IgD-negative memory B cell (primary cell): Measurements from ENCODE around the gene APOL3. TPM values are rescaled to one million over a fixed set of nuclear protein-coding genes. Genes with fewer than 3 reads are reported as not detected.
"Not testable (repeated sequence)": the region's sequence is repeated elsewhere in the genome, so short reads cannot be mapped to it uniquely, and the experiment has no call there.

Experiments
- H3K27ac Mint-ChIP-seq, 3 donors: one replicate each; pipeline ENCODE4 v1.8.0; 2020 to 2022; ENCODE audit warnings: mild to moderate bottlenecking in 3 of 3, mixed read lengths in 3 of 3, moderate library complexity in 1 of 3
- H3K27me3 Mint-ChIP-seq: one replicate; pipeline ENCODE4 v1.8.0; 2021; ENCODE audit warnings: mixed read lengths
- H3K36me3 Mint-ChIP-seq: one replicate; pipeline ENCODE4 v1.8.0; 2020; ENCODE audit warnings: mild to moderate bottlenecking, mixed read lengths
- H3K4me1 Mint-ChIP-seq, 3 donors: one replicate each; pipeline ENCODE4 v1.8.0; 2020 to 2022; ENCODE audit warnings: mixed read lengths in 3 of 3, mild to moderate bottlenecking in 1 of 3
- H3K4me3 Mint-ChIP-seq, 4 donors: one replicate each; pipeline ENCODE4 v1.8.0; 2020 to 2022; ENCODE audit warnings: mild to moderate bottlenecking in 4 of 4, mixed read lengths in 4 of 4, moderate library complexity in 3 of 4
- H3K9me3 Mint-ChIP-seq, 3 donors: one replicate each; pipeline ENCODE4 v1.8.0; 2020 to 2021; ENCODE audit warnings: mixed read lengths in 3 of 3, mild to moderate bottlenecking in 1 of 3
- polyA plus RNA-seq: library from polyadenylated mRNA; unstranded; fragments of 300-500 nt; fragmentation: Illumina TruSeq; gene quantifications from one replicate; pipeline ENCODE4 v1.2.3, GENCODE V29; 2021

APOL3 gene
- polyA plus RNA-seq, 1 donor from 2014 or later, result 52.0 TPM

DNA sequence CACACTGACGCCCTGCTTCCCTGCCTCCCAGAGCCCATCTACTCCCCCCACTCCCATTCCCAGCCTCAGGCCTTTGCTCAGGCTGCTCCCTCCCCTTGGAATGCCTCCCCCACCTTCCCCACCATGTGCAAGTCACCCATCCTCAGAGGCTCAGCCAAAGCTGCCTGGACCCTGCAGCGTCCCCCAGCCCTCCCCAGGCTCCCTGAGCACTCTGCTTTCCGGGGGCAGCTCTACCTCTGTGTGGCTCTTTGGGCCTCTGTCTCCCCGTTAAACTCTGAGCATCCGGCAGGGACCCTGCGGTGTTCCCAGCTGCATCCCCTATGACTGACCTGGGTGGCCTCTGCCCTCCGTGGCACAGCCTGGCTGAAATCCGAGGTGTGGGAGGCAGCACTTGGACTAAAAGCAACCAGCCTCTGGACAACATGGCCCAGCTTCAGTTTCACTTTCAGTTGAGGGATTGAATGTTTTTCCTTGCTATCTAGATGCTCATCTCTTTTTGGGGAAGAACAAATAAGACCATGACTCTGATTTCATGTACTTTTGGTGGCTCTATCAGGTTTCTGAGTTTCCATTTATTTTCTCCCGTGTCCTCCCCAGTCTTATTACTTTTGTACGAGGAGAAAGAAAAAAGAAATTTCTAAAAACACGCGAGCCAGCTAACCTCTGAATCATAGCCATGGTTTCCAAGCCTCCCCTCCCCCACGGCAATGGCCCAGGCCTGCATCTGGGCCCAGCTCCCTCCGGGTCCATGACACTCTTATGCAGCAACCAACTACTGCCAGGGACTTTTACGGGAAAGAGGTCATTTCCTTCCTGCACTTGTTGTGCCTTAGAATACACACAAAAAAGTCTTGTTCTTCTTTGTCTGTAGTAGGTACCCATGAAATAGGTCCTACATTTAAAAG is 3.8 kb downstream of the APOL3 start:
- peak overlapping the region; percentile 81 to 97 (median 96) for H3K4me3 Mint-ChIP-seq
- H3K36me3 Mint-ChIP-seq, result peaks cover 2% of the 10 kb centered on the region
- peaks cover 0 to 2% (median 0%) of the 10 kb centered on the region in 3 donors for H3K9me3 Mint-ChIP-seq
- no peaks in the 10 kb centered on the region for H3K27me3 Mint-ChIP-seq
- H3K4me1 Mint-ChIP-seq, result peaks cover 51 to 67% (median 62%) of the 10 kb centered on the region in 3 donors
- H3K27ac Mint-ChIP-seq, result peak overlapping the region; percentile 92 to 95 (median 95)

DNA sequence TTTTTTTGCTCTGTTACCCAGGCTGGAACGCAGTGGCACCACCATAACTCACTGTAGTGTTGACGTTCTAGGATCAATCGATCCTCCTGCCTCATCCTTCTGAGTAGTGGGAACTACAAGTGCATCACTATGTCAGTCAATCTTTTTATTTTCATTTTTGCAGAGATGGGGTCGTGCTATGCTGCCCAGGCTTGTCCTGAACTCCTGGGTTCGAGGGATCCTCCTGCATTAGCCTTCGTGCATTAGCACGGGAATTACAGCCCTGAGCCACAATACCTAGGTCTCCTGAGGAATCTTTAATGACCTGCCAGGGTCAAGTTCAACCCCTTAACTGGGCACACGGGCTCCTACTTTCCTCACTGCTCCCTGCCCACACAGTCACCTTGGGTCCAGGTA is 4.4 kb downstream of the APOL3 start:
- H3K36me3 Mint-ChIP-seq, result peaks cover 2% of the 10 kb centered on the region
- H3K9me3 Mint-ChIP-seq, result peaks cover 0 to 2% (median 0%) of the 10 kb centered on the region in 3 donors
- H3K4me1 Mint-ChIP-seq, result peaks cover 49 to 65% (median 61%) of the 10 kb centered on the region in 3 donors
- no peaks in the 10 kb centered on the region for H3K27me3 Mint-ChIP-seq
- peak overlapping the region; percentile 74 to 97 (median 88) for H3K4me3 Mint-ChIP-seq
- H3K27ac Mint-ChIP-seq, result peak overlapping the region in 1 of 3 donors; percentile 95

GRCh38 chr22:36155702-36156101 is 4.9 kb downstream of the APOL3 start:
- Mint-ChIP-seq H3K27ac (peak overlapping the region in 2 of 3 donors; percentile 71 to 95), H3K9me3 (peaks cover 0 to 2% (median 0%) of the 10 kb centered on the region in 3 donors), H3K27me3 (no peaks in the 10 kb centered on the region), H3K36me3 (peaks cover 2% of the 10 kb centered on the region), H3K4me1 (peaks cover 46 to 64% (median 60%) of the 10 kb centered on the region in 3 donors), H3K4me3 (peak overlapping the region in 1 of 4 donors; percentile 79)

- Mint-ChIP-seq H3K4me1 (peaks cover 40 to 61% (median 50%) of the 10 kb centered on the region in 3 donors), H3K27me3 (no peaks in the 10 kb centered on the region), H3K4me3 (peak overlapping the region in 3 of 4 donors; percentile 31 to 80 (median 53)), H3K36me3 (peaks cover 4% of the 10 kb centered on the region), H3K9me3 (peaks cover 0 to 2% (median 0%) of the 10 kb centered on the region in 3 donors), H3K27ac (peak overlapping the region in 2 of 3 donors; percentile 71 to 76)
These were observed 6.1 kb downstream of the APOL3 start for GRCh38 chr22:36154423-36154945.

DNA sequence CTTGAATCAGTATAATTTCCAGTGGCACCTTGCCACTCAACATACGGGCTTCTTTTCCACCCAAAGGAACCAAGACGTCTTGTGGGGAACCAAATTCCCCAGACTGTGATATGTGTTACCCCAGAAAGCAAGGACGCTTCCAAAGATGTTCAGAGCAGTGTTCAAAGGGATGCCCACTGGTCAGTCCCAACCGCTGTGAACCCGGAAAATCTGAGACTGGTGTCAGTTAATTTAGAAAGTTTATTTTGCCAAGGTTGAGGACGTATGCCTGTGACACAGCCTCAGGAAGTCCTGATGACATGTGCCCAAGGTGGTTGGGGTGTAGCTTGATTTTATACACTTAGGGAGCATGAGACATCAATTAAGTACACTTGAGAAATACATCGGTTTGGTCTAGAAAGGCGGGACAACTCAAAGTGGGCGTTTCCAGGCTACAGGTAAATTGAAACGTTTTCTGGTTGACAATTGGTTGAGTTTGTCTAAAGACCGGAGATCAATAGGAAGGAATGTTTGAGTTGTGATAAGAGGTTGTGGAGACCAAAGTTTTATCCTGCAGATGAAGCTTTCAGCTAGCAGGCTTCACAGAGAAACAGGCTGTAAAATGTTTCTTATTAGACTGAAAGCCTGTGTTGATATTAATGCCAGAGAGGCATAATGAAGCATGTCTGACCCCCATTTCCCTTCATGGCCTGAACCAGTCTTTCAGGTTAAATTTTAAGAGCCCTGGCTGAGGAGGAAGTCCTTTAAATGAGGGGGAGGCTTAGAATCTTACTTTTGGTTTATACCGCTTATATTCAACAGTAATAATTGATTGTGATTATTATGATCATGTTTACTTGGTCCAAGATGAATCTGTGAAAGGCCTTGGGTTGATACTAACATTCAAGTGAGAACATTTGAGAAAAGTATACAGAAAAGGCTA is 6.8 kb downstream of the APOL3 start:
- Mint-ChIP-seq H3K27ac (peak overlapping the region in 2 of 3 donors; percentile 2 to 59), H3K4me1 (peaks cover 34 to 54% (median 42%) of the 10 kb centered on the region in 3 donors), H3K36me3 (peaks cover 4% of the 10 kb centered on the region), H3K9me3 (peaks cover 0 to 2% (median 0%) of the 10 kb centered on the region in 3 donors), H3K4me3 (peak overlapping the region in 1 of 4 donors; percentile 80), H3K27me3 (no peaks in the 10 kb centered on the region)

GRCh38 chr22:36152821-36153220 is 7.7 kb downstream of the APOL3 start:
- not testable (repeated sequence) for H3K4me3 Mint-ChIP-seq, H3K9me3 Mint-ChIP-seq, H3K36me3 Mint-ChIP-seq, H3K27me3 Mint-ChIP-seq, H3K27ac Mint-ChIP-seq
- H3K4me1 Mint-ChIP-seq, result peaks cover 29 to 47% (median 39%) of the 10 kb centered on the region in 3 donors

DNA sequence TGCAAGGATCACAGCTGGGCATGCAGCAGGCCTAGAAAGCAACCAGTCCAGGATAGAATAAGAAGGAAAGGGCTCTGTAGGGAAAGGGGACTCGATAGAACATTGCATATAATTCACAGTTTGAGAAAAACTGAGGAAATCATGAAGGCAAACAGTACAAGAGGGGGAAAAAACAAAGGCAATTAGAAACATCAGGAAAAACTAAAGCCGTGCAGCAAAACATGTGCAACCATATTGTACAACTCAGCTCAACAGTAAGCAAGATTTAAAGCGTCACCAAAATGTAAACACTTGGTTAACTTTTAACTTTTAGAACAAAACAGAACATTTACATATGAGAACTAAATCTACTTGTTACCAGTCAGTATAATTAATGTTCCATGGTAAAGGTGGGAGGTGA is 8.5 kb downstream of the APOL3 start:
- Mint-ChIP-seq H3K9me3 (peaks cover 0 to 2% (median 0%) of the 10 kb centered on the region in 3 donors), H3K27me3 (no peaks in the 10 kb centered on the region), H3K27ac (peak overlapping the region in 2 of 3 donors; percentile 76 to 86), H3K4me3 (peak overlapping the region in 2 of 4 donors; percentile 37 to 43), H3K36me3 (peaks cover 6% of the 10 kb centered on the region), H3K4me1 (peaks cover 22 to 40% (median 34%) of the 10 kb centered on the region in 3 donors)

- H3K4me3 Mint-ChIP-seq, result peak overlapping the region in 3 of 4 donors; percentile 9 to 45 (median 37)
- H3K27me3 Mint-ChIP-seq, result no peaks in the 10 kb centered on the region
- H3K27ac Mint-ChIP-seq, result peak overlapping the region in 1 of 3 donors; percentile 46
- peaks cover 17 to 30% (median 28%) of the 10 kb centered on the region in 3 donors for H3K4me1 Mint-ChIP-seq
- peaks cover 0 to 2% (median 0%) of the 10 kb centered on the region in 3 donors for H3K9me3 Mint-ChIP-seq
- H3K36me3 Mint-ChIP-seq, result peaks cover 6% of the 10 kb centered on the region
These were observed 9.5 kb downstream of the APOL3 start for GRCh38 chr22:36151006-36151595.

- H3K4me1 Mint-ChIP-seq, result peaks cover 9 to 27% (median 17%) of the 10 kb centered on the region in 3 donors
- H3K9me3 Mint-ChIP-seq, result peaks cover 0 to 2% (median 0%) of the 10 kb centered on the region in 3 donors
- no peaks in the 10 kb centered on the region for H3K27me3 Mint-ChIP-seq
- H3K27ac Mint-ChIP-seq, result peak overlapping the region in 1 of 3 donors; percentile 59
- no peak overlapping the region for H3K4me3 Mint-ChIP-seq
- H3K36me3 Mint-ChIP-seq, result peaks cover 9% of the 10 kb centered on the region
These were observed 11.1 kb downstream of the APOL3 start for GRCh38 chr22:36149441-36149840.

DNA sequence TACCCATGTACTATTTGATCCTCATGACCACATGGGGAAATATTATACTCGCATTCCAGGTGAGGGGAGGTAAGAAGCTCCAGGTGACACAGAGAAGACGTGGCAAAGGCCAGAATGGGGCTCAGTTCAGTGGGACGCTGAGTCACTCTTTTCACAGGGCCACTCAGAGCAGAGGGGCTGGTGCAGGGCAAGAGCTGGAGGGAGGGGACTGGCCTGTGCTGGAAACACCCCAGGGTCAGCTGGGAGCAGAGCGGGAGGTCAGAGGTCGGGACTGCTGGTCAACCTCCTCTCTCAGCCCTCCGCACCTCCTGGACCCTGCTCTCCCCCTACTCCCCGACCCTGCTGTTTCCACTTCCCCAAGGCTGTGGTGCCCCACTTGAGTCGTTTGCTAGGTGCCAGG is 12.1 kb downstream of the APOL3 start:
- no peaks in the 10 kb centered on the region for H3K27me3 Mint-ChIP-seq
- H3K4me1 Mint-ChIP-seq, result peaks cover 9 to 19% (median 17%) of the 10 kb centered on the region in 3 donors
- peaks cover 0 to 2% (median 0%) of the 10 kb centered on the region in 3 donors for H3K9me3 Mint-ChIP-seq
- peak overlapping the region in 1 of 3 donors; percentile 74 for H3K27ac Mint-ChIP-seq
- H3K4me3 Mint-ChIP-seq, result peak overlapping the region in 1 of 4 donors; percentile 58
- H3K36me3 Mint-ChIP-seq, result peaks cover 7% of the 10 kb centered on the region

DNA sequence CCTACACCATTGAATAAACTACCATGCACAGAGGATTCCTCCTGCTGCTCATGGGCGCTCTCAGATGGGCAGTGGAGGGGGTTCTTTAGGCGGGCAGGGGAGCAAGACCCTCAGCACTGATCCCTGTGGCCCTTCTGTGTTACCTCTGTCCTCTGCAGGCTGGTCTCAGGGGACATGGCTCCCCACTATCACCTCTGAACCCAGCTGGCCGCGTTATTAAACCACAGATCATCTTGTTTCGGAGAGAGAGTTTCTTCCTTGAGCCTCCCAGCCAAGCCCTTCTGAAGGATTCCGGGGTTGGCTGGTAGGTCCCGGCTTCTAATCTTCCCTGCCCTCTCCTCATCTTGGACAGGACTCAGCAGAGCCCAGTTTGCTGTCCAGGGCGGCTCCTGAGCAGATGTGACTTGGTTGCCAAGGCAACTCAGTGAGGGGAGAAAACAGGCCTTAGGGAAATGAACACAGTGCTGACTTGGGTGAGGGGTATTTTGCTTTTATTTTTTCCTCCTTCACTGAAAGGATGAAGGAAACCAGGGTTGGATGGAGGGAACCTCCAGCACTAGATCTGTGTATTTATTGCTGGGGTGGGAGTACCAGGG is 13.3 kb downstream of the APOL3 start:
- Mint-ChIP-seq H3K4me1 (peaks cover 9 to 17% (median 14%) of the 10 kb centered on the region in 3 donors), H3K4me3 (no peak overlapping the region), H3K27me3 (no peaks in the 10 kb centered on the region), H3K27ac (peak overlapping the region in 1 of 3 donors; percentile 76), H3K36me3 (peaks cover 7% of the 10 kb centered on the region), H3K9me3 (peaks cover 0 to 2% (median 0%) of the 10 kb centered on the region in 3 donors)

DNA sequence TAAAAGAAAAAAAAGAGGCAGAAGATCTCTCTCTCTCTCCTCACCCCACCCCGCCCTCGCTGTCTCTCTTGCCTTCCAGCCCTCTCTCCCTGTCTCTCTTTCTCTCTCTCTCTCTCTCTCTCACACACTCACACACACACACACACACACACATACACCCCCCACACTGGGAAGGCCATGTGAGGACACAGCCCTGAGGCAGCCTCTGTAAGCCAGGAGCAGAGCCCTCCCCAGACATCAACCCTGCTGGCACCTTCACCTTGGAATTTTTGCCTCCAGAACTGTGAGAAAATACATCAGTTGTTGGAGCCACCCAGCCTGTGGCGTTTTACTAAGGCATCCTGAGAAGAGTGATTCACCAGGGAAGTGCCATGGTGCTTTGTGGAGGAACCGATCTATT is 14.7 kb downstream of the APOL3 start:
- no peak overlapping the region for H3K4me3 Mint-ChIP-seq
- H3K27me3 Mint-ChIP-seq, result no peaks in the 10 kb centered on the region
- peak overlapping the region in 2 of 3 donors; percentile 37 to 82 for H3K27ac Mint-ChIP-seq
- peaks cover 3 to 5% (median 5%) of the 10 kb centered on the region in 3 donors for H3K4me1 Mint-ChIP-seq
- H3K9me3 Mint-ChIP-seq, result no peaks in the 10 kb centered on the region
- peaks cover 7% of the 10 kb centered on the region for H3K36me3 Mint-ChIP-seq

- Mint-ChIP-seq H3K27ac (peak overlapping the region in 2 of 3 donors; percentile 37 to 82), H3K4me1 (peaks cover 0 to 2% (median 2%) of the 10 kb centered on the region in 3 donors), H3K27me3 (no peaks in the 10 kb centered on the region), H3K9me3 (no peaks in the 10 kb centered on the region), H3K36me3 (peaks cover 7% of the 10 kb centered on the region), H3K4me3 (no peak overlapping the region)
These were observed 15.5 kb downstream of the APOL3 start for GRCh38 chr22:36144886-36145541.
